ENCODE measurements around the gene OSER1. TPM values are rescaled to one million over a fixed set of nuclear protein-coding genes. Genes with fewer than 3 reads are reported as not detected.

Gene OSER1
- total RNA-seq, 1 donor, result 46.7 TPM

- Histone ChIP-seq H3K9me3 (ENCODE audit: low read depth, low read length) (no peaks in the 10 kb centered on the region), H3K4me1 (ENCODE audit: insufficient read depth, low read length) (no peaks in the 10 kb centered on the region), H4K20me1 (ENCODE audit: insufficient read depth, low read length) (peaks cover 5% of the 10 kb centered on the region), H2AFZ (ENCODE audit: low read length) (no peak overlapping the region), H3K27me3 (ENCODE audit: insufficient read depth, low read length) (peaks cover 3% of the 10 kb centered on the region), H3K36me3 (ENCODE audit: insufficient read depth, low read length) (no peaks in the 10 kb centered on the region), H3K4me2 (ENCODE audit: insufficient read depth, low read length) (no peak overlapping the region), H3K27ac (ENCODE audit: low read depth, low read length) (no peak overlapping the region), H3K4me3 (ENCODE audit: insufficient read depth, low read length) (no peak overlapping the region), H3K79me2 (ENCODE audit: insufficient read depth, low read length) (no peaks in the 10 kb centered on the region)
- no peak for DNase-seq (ENCODE audit: insufficient read length, low spot score, missing footprints)
- TF ChIP-seq CTCF (IDR thresholded peaks at IDR 0.05; ENCODE audit: extremely low read depth, low read depth, low read length), result no peak
Observed at GRCh38 chr20:44219791-44220190, 9.2 kb upstream of the OSER1 start.

- Histone ChIP-seq H3K27ac (ENCODE audit: low read depth, low read length) (no peak overlapping the region), H3K36me3 (ENCODE audit: insufficient read depth, low read length) (no peaks in the 10 kb centered on the region), H3K9me3 (ENCODE audit: low read depth, low read length) (no peaks in the 10 kb centered on the region), H2AFZ (ENCODE audit: low read length) (no peak overlapping the region), H3K4me2 (ENCODE audit: insufficient read depth, low read length) (no peak overlapping the region), H3K4me1 (ENCODE audit: insufficient read depth, low read length) (no peaks in the 10 kb centered on the region), H3K4me3 (ENCODE audit: insufficient read depth, low read length) (no peak overlapping the region), H3K79me2 (ENCODE audit: insufficient read depth, low read length) (no peaks in the 10 kb centered on the region), H3K27me3 (ENCODE audit: insufficient read depth, low read length) (no peaks in the 10 kb centered on the region), H4K20me1 (ENCODE audit: insufficient read depth, low read length) (peaks cover 5% of the 10 kb centered on the region)
- TF ChIP-seq CTCF (IDR thresholded peaks at IDR 0.05; ENCODE audit: extremely low read depth, low read depth, low read length), result no peak
- DNase-seq (ENCODE audit: insufficient read length, low spot score, missing footprints), result no peak
Observed at GRCh38 chr20:44219170-44219730, 8.7 kb upstream of the OSER1 start.

- no peak overlapping the region for H2AFZ ChIP-seq (ENCODE audit: low read length)
- DNase-seq (ENCODE audit: insufficient read length, low spot score, missing footprints), result no peak
- H4K20me1 ChIP-seq (ENCODE audit: insufficient read depth, low read length), result peaks cover 5% of the 10 kb centered on the region
- H3K4me2 ChIP-seq (ENCODE audit: insufficient read depth, low read length), result no peak overlapping the region
- TF ChIP-seq CTCF (IDR thresholded peaks at IDR 0.05; ENCODE audit: extremely low read depth, low read depth, low read length), result no peak
- H3K27ac ChIP-seq (ENCODE audit: low read depth, low read length), result no peak overlapping the region
- H3K27me3 ChIP-seq (ENCODE audit: insufficient read depth, low read length), result no peaks in the 10 kb centered on the region
- H3K9me3 ChIP-seq (ENCODE audit: low read depth, low read length), result no peaks in the 10 kb centered on the region
- no peaks in the 10 kb centered on the region for H3K36me3 ChIP-seq (ENCODE audit: insufficient read depth, low read length)
- no peaks in the 10 kb centered on the region for H3K4me1 ChIP-seq (ENCODE audit: insufficient read depth, low read length)
- no peaks in the 10 kb centered on the region for H3K79me2 ChIP-seq (ENCODE audit: insufficient read depth, low read length)
- no peak overlapping the region for H3K4me3 ChIP-seq (ENCODE audit: insufficient read depth, low read length)
Observed at GRCh38 chr20:44218446-44218845, 7.9 kb upstream of the OSER1 start.

- H4K20me1 ChIP-seq (ENCODE audit: insufficient read depth, low read length), result peaks cover 3% of the 10 kb centered on the region
Observed at GRCh38 chr20:44217342-44218092, 6.9 kb upstream of the OSER1 start.

More at GRCh38 chr20:44217342-44218092, 6.9 kb upstream of the OSER1 start:
- no peak overlapping the region for H3K4me3 ChIP-seq (ENCODE audit: insufficient read depth, low read length)
- H3K4me2 ChIP-seq (ENCODE audit: insufficient read depth, low read length), result no peak overlapping the region
- no peaks in the 10 kb centered on the region for H3K4me1 ChIP-seq (ENCODE audit: insufficient read depth, low read length)
- H3K79me2 ChIP-seq (ENCODE audit: insufficient read depth, low read length), result no peaks in the 10 kb centered on the region
- no peaks in the 10 kb centered on the region for H3K36me3 ChIP-seq (ENCODE audit: insufficient read depth, low read length)
- no peak overlapping the region for H3K27ac ChIP-seq (ENCODE audit: low read depth, low read length)
- peak; percentile 88 for DNase-seq (ENCODE audit: insufficient read length, low spot score, missing footprints)
- no peak overlapping the region for H2AFZ ChIP-seq (ENCODE audit: low read length)
- no peaks in the 10 kb centered on the region for H3K9me3 ChIP-seq (ENCODE audit: low read depth, low read length)
- H3K27me3 ChIP-seq (ENCODE audit: insufficient read depth, low read length), result no peaks in the 10 kb centered on the region
- TF ChIP-seq CTCF (IDR thresholded peaks at IDR 0.05; ENCODE audit: extremely low read depth, low read depth, low read length), result peak; percentile 98

All from osteoblast (primary cell).